Right lobe of liver (tissue), 4 donors: ENCODE results near the gene GPR158.

Experiments
- CTCF ChIP-seq, 4 donors: fragments of 200-600 bp in 3 of 4; fragments of 450-650 bp in 1 of 4; IDR thresholded peaks; one replicate each; pipeline versions ENCODE4 v1.5.1 to v1.8.0; 2016 to 2022; ENCODE audit warnings: antibody characterized with exemption in 4 of 4, mild to moderate bottlenecking in 2 of 4
- POLR2A ChIP-seq: fragments of 450-650 bp; IDR thresholded peaks from one replicate; pipeline ENCODE4 v1.6.1; 2017; ENCODE audit warnings: antibody characterized with exemption, mild to moderate bottlenecking
- donor health status: DM: no; HTN: no; CAD: no.
- donor health status: DM: no; HTN: no; CAD: no.
- donor health status: DM: no; HTN: yes; CAD: no.

- TF ChIP-seq CTCF (IDR thresholded peaks at IDR 0.05) (no peak), POLR2A (no peak)
These were observed 387.0 kb downstream of the GPR158 start for GRCh38 chr10:25561758-25562157.
